ENCODE measurements around the gene TNFRSF8. TPM values are rescaled to one million over a fixed set of nuclear protein-coding genes. Genes with fewer than 3 reads are reported as not detected.

The TNFRSF8 gene
- total RNA-seq, 2 donors from 2014 or later = 0.32 to 4.7 TPM

- 43% methylated on average over 11 of the region's 11 CpGs for WGBS
- no peaks in the 10 kb centered on the region for H3K4me1 ChIP-seq (replicated peaks)
- H3K27ac ChIP-seq = peak overlapping the region in 1 of 2 donors; percentile 17
- no peaks in the 10 kb centered on the region for H3K9me3 ChIP-seq
- intact Hi-C loops (cut with DNase I) = no loop called here
- TF ChIP-seq CTCF (IDR thresholded peaks at IDR 0.05) = no peak
- no peak for TF ChIP-seq POLR2AphosphoS5 (IDR thresholded peaks at IDR 0.05)
- no peak for TF ChIP-seq POLR2A (IDR thresholded peaks at IDR 0.05)
- H3K4me3 ChIP-seq = no peak overlapping the region
- no peak for DNase-seq (ENCODE audit: low spot score)
- peaks cover 2% of the 10 kb centered on the region for H3K27me3 ChIP-seq (replicated peaks; ENCODE audit: insufficient read depth)
- no peaks in the 10 kb centered on the region for H3K36me3 ChIP-seq
Measured at GRCh38 chr1:12178511-12178910, 115.4 kb downstream of the TNFRSF8 start.

GRCh38 chr1:12179111-12179519 lies 116.0 kb downstream of the TNFRSF8 start:
- 49% methylated on average over 17 of the region's 17 CpGs for WGBS
- no peaks in the 10 kb centered on the region for H3K4me1 ChIP-seq (replicated peaks)
- no peaks in the 10 kb centered on the region for H3K36me3 ChIP-seq
- H3K27me3 ChIP-seq (replicated peaks; ENCODE audit: insufficient read depth) = peaks cover 2% of the 10 kb centered on the region
- H3K27ac ChIP-seq = peak overlapping the region in 1 of 2 donors; percentile 17
- no peaks in the 10 kb centered on the region for H3K9me3 ChIP-seq
- H3K4me3 ChIP-seq = no peak overlapping the region
- intact Hi-C loops (cut with DNase I) = no loop called here
- TF ChIP-seq CTCF (IDR thresholded peaks at IDR 0.05) (no peak), POLR2AphosphoS5 (IDR thresholded peaks at IDR 0.05) (no peak), POLR2A (IDR thresholded peaks at IDR 0.05) (no peak)
- no peak for DNase-seq (ENCODE audit: low spot score)

- WGBS = 92% methylated on average over 8 of the region's 8 CpGs
- no peak overlapping the region for H3K4me3 ChIP-seq
- no peaks in the 10 kb centered on the region for H3K9me3 ChIP-seq
- peaks cover 2% of the 10 kb centered on the region for H3K27me3 ChIP-seq (replicated peaks; ENCODE audit: insufficient read depth)
- no peaks in the 10 kb centered on the region for H3K36me3 ChIP-seq
- TF ChIP-seq POLR2AphosphoS5 (IDR thresholded peaks at IDR 0.05) (no peak), POLR2A (IDR thresholded peaks at IDR 0.05) (no peak), CTCF (IDR thresholded peaks at IDR 0.05) (no peak)
- intact Hi-C loops (cut with DNase I) = no loop called here
- DNase-seq (ENCODE audit: low spot score) = no peak
- peak overlapping the region in 1 of 2 donors; percentile 17 for H3K27ac ChIP-seq
- H3K4me1 ChIP-seq (replicated peaks) = no peaks in the 10 kb centered on the region
Measured at GRCh38 chr1:12179676-12180075, 116.6 kb downstream of the TNFRSF8 start.

GRCh38 chr1:12180315-12180714 lies 117.2 kb downstream of the TNFRSF8 start:
- peak overlapping the region; percentile 27 to 33 for H3K27ac ChIP-seq

More at GRCh38 chr1:12180315-12180714, 117.2 kb downstream of the TNFRSF8 start:
- Histone ChIP-seq H3K27me3 (replicated peaks; ENCODE audit: insufficient read depth) (peaks cover 2% of the 10 kb centered on the region), H3K9me3 (no peaks in the 10 kb centered on the region), H3K4me1 (replicated peaks) (no peaks in the 10 kb centered on the region), H3K4me3 (no peak overlapping the region), H3K36me3 (no peaks in the 10 kb centered on the region)
- TF ChIP-seq POLR2A (IDR thresholded peaks at IDR 0.05) (no peak), POLR2AphosphoS5 (IDR thresholded peaks at IDR 0.05) (no peak), CTCF (IDR thresholded peaks at IDR 0.05) (no peak)
- intact Hi-C loops (cut with DNase I) = no loop called here
- 74% methylated on average over 10 of the region's 10 CpGs for WGBS
- no peak for DNase-seq (ENCODE audit: low spot score)
